Fibroblast of peridontal ligament (primary cell): Measurements from ENCODE around the gene FAM186B.

Experiments used
- DNase-seq: peaks from one replicate; pipeline ENCODE4 v3.0.0-alpha.2; 2010; ENCODE audit errors: extremely low read depth

The FAM186B gene

GRCh38 chr12:49609059-49609874 lies 3.8 kb upstream of the FAM186B start:
- no peak for DNase-seq

- DNase-seq = no peak
These were observed 583 bp downstream of the FAM186B start for GRCh38 chr12:49604856-49605255.

- DNase-seq = no peak
These were observed 1.7 kb downstream of the FAM186B start for GRCh38 chr12:49603721-49604120.

GRCh38 chr12:49599961-49600360 lies 5.5 kb downstream of the FAM186B start:
- no peak for DNase-seq

- DNase-seq = no peak
These were observed 6.9 kb downstream of the FAM186B start for GRCh38 chr12:49598527-49598926.

- DNase-seq = peak; percentile 11
These were observed 16.5 kb downstream of the FAM186B start for GRCh38 chr12:49588721-49589516.

- DNase-seq = no peak
These were observed 17.2 kb downstream of the FAM186B start for GRCh38 chr12:49588281-49588680.

GRCh38 chr12:49587174-49587908 lies 18.1 kb downstream of the FAM186B start:
- DNase-seq = no peak

- no peak for DNase-seq
These were observed 19.7 kb downstream of the FAM186B start for GRCh38 chr12:49585477-49586459.

- no peak for DNase-seq
These were observed 20.8 kb downstream of the FAM186B start for GRCh38 chr12:49584591-49584990.

- DNase-seq = peak; percentile 17
These were observed 21.9 kb downstream of the FAM186B start for GRCh38 chr12:49583366-49584094.

- DNase-seq = peak; percentile 25
These were observed 22.6 kb downstream of the FAM186B start for GRCh38 chr12:49582850-49583249.

- no peak for DNase-seq
These were observed 23.2 kb downstream of the FAM186B start for GRCh38 chr12:49582201-49582600.

- DNase-seq = peak; percentile 73
These were observed 24.6 kb downstream of the FAM186B start for GRCh38 chr12:49580572-49581535.

- DNase-seq = no peak
These were observed 26.8 kb downstream of the FAM186B start for GRCh38 chr12:49578471-49579112.

GRCh38 chr12:49577589-49578315 lies 27.7 kb downstream of the FAM186B start:
- no peak for DNase-seq

GRCh38 chr12:49568442-49569162 lies 36.8 kb downstream of the FAM186B start:
- no peak for DNase-seq
